ENCODE results near the gene TCOF1.

TCOF1 gene

DNA sequence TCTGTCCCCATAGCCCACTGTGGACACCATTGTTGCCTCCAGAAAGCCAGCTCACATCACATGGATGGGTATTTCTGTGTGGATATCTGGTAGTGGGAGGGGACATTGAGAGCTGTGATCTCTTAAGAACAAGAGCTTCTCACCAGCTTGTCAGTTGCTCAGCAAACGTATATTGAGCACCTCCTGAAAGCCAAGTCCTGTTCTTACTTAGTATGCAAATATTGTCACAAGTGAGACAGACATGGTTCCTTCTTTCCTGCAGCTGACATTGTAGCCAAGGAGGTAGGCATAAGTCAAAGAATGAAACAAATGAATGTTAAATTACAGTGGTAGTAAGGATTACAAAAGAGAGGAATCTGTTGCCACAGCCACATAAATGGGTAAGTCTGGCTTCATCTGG is 3.8 kb downstream of the TCOF1 start:
- Histone ChIP-seq H3K4me1 (ENCODE audit: insufficient read depth, low read length, severe bottlenecking) (peaks cover 21% of the 10 kb centered on the region), H3K27ac (ENCODE audit: low read depth, low read length, poor library complexity, severe bottlenecking) (no peak overlapping the region), H4K20me1 (ENCODE audit: insufficient read depth, low read length) (no peaks in the 10 kb centered on the region), H3K9ac (ENCODE audit: low read length) (no peak overlapping the region), H3K36me3 (ENCODE audit: insufficient read depth, low read length) (peaks cover 70% of the 10 kb centered on the region), H3K79me2 (ENCODE audit: insufficient read depth, low read length) (peaks cover 17% of the 10 kb centered on the region), H3K9me2 (ENCODE audit: low read depth, low read length) (no peaks in the 10 kb centered on the region), H3K4me3 (ENCODE audit: low read depth, low read length, poor library complexity, severe bottlenecking) (no peak overlapping the region), H3K4me2 (ENCODE audit: low read length) (no peak overlapping the region), H2AFZ (ENCODE audit: low read length) (no peak overlapping the region), H3K9me3 (ENCODE audit: low read length) (no peaks in the 10 kb centered on the region), H3K27me3 (ENCODE audit: insufficient read depth, low read length) (no peaks in the 10 kb centered on the region), H3F3A (ENCODE audit: insufficient read depth, low read length) (no peaks in the 10 kb centered on the region)
- TF ChIP-seq, protein P1, sequence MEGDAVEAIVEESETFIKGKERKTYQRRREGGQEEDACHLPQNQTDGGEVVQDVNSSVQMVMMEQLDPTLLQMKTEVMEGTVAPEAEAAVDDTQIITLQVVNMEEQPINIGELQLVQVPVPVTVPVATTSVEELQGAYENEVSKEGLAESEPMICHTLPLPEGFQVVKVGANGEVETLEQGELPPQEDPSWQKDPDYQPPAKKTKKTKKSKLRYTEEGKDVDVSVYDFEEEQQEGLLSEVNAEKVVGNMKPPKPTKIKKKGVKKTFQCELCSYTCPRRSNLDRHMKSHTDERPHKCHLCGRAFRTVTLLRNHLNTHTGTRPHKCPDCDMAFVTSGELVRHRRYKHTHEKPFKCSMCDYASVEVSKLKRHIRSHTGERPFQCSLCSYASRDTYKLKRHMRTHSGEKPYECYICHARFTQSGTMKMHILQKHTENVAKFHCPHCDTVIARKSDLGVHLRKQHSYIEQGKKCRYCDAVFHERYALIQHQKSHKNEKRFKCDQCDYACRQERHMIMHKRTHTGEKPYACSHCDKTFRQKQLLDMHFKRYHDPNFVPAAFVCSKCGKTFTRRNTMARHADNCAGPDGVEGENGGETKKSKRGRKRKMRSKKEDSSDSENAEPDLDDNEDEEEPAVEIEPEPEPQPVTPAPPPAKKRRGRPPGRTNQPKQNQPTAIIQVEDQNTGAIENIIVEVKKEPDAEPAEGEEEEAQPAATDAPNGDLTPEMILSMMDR (IDR thresholded peaks at IDR 0.05; ENCODE audit: low read length): no peak
- TF ChIP-seq EZH2 (IDR thresholded peaks at IDR 0.05; ENCODE audit: borderline replicate concordance, low read length): no peak

DNA sequence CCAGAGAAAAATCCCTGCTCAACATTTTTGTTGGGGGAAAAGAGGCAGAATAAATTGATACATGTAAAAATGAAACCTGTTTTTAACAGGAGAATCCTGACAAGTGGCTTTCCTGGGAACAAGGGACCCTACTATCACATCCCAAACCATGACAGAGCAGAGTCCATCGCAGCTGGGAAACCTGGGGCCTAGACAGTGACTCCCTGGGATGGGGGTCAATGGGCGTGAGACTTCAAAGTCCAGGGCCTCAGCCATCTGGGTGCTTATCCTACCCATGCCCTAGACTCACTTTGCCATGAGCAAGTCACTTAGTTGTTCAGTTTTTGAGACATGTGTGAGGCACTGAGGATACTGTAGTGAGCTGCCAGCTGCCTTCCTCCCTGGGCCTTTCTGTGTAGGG is 5.7 kb downstream of the TCOF1 start:
- Histone ChIP-seq H3K27me3 (ENCODE audit: insufficient read depth, low read length) (no peaks in the 10 kb centered on the region), H3K4me1 (ENCODE audit: insufficient read depth, low read length, severe bottlenecking) (peaks cover 16% of the 10 kb centered on the region), H3K36me3 (ENCODE audit: insufficient read depth, low read length) (peaks cover 84% of the 10 kb centered on the region), H3K4me2 (ENCODE audit: low read length) (no peak overlapping the region), H3K79me2 (ENCODE audit: insufficient read depth, low read length) (peaks cover 14% of the 10 kb centered on the region), H3K4me3 (ENCODE audit: low read depth, low read length, poor library complexity, severe bottlenecking) (no peak overlapping the region), H2AFZ (ENCODE audit: low read length) (no peak overlapping the region), H3K27ac (ENCODE audit: low read depth, low read length, poor library complexity, severe bottlenecking) (no peak overlapping the region), H4K20me1 (ENCODE audit: insufficient read depth, low read length) (no peaks in the 10 kb centered on the region), H3K9ac (ENCODE audit: low read length) (no peak overlapping the region), H3F3A (ENCODE audit: insufficient read depth, low read length) (no peaks in the 10 kb centered on the region), H3K9me3 (ENCODE audit: low read length) (no peaks in the 10 kb centered on the region), H3K9me2 (ENCODE audit: low read depth, low read length) (no peaks in the 10 kb centered on the region)
- no peak for TF ChIP-seq EZH2 (IDR thresholded peaks at IDR 0.05; ENCODE audit: borderline replicate concordance, low read length)
- TF ChIP-seq, protein P1 (IDR thresholded peaks at IDR 0.05; ENCODE audit: low read length): no peak

DNA sequence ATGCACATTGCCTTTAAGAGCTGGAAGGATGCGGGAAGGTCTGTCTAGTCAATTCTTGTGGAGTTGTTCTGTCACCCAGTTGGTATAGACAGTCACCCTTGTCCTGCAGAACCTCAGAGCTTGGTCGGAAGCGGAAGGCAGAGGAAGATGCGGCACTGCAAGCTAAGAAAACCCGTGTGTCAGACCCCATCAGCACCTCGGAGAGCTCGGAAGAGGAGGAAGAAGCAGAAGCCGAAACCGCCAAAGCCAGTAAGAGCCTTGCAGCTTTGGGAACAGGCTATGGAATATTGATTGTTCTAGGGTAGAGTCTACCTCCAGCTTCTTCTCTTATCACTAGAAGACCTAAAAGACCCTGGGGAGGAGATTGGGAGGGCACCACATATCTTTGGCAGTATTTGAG is 6.5 kb downstream of the TCOF1 start:
- peaks cover 92% of the 10 kb centered on the region for H3K36me3 ChIP-seq (ENCODE audit: insufficient read depth, low read length)
- H3K9me3 ChIP-seq (ENCODE audit: low read length): no peaks in the 10 kb centered on the region
- H3K4me3 ChIP-seq (ENCODE audit: low read depth, low read length, poor library complexity, severe bottlenecking): no peak overlapping the region
- H3K79me2 ChIP-seq (ENCODE audit: insufficient read depth, low read length): peaks cover 7% of the 10 kb centered on the region
- no peak for TF ChIP-seq EZH2 (IDR thresholded peaks at IDR 0.05; ENCODE audit: borderline replicate concordance, low read length)
- TF ChIP-seq, protein P1 (IDR thresholded peaks at IDR 0.05; ENCODE audit: low read length): no peak
- H3K4me2 ChIP-seq (ENCODE audit: low read length): no peak overlapping the region
- peaks cover 8% of the 10 kb centered on the region for H3K4me1 ChIP-seq (ENCODE audit: insufficient read depth, low read length, severe bottlenecking)
- H3K27ac ChIP-seq (ENCODE audit: low read depth, low read length, poor library complexity, severe bottlenecking): no peak overlapping the region
- H2AFZ ChIP-seq (ENCODE audit: low read length): no peak overlapping the region
- H4K20me1 ChIP-seq (ENCODE audit: insufficient read depth, low read length): no peaks in the 10 kb centered on the region
- no peaks in the 10 kb centered on the region for H3K9me2 ChIP-seq (ENCODE audit: low read depth, low read length)
- no peak overlapping the region for H3K9ac ChIP-seq (ENCODE audit: low read length)
- H3F3A ChIP-seq (ENCODE audit: insufficient read depth, low read length): no peaks in the 10 kb centered on the region
- no peaks in the 10 kb centered on the region for H3K27me3 ChIP-seq (ENCODE audit: insufficient read depth, low read length)

Measured in OCI-LY1 (cell line).